HFF-Myc (cell line): ENCODE measurements around the gene JAKMIP2.

ENCODE experiments used
- DNase-seq: peaks from one replicate; pipeline ENCODE4 v3.0.0-alpha.2; 2011; ENCODE audit warnings: low read depth; ENCODE audit errors: extremely low read depth
- H3K4me3 ChIP-seq: replicated peaks from 2 replicates; pipeline ENCODE4 v1.5.1; 2011; ENCODE audit warnings: low read depth, mild to moderate bottlenecking, control low read depth, low read length
- TF ChIP-seq, protein P1 (sequence below): IDR thresholded peaks from 2 replicates; pipeline ENCODE4 v1.5.1; 2012; ENCODE audit warnings: mild to moderate bottlenecking, low read depth, low read length, control low read depth; ENCODE audit errors: missing control alignments

Gene JAKMIP2

GRCh38 chr5:147565524-147565923 is 217.0 kb downstream of the JAKMIP2 start:
- TF ChIP-seq, protein P1, sequence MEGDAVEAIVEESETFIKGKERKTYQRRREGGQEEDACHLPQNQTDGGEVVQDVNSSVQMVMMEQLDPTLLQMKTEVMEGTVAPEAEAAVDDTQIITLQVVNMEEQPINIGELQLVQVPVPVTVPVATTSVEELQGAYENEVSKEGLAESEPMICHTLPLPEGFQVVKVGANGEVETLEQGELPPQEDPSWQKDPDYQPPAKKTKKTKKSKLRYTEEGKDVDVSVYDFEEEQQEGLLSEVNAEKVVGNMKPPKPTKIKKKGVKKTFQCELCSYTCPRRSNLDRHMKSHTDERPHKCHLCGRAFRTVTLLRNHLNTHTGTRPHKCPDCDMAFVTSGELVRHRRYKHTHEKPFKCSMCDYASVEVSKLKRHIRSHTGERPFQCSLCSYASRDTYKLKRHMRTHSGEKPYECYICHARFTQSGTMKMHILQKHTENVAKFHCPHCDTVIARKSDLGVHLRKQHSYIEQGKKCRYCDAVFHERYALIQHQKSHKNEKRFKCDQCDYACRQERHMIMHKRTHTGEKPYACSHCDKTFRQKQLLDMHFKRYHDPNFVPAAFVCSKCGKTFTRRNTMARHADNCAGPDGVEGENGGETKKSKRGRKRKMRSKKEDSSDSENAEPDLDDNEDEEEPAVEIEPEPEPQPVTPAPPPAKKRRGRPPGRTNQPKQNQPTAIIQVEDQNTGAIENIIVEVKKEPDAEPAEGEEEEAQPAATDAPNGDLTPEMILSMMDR, result no peak
- DNase-seq, result no peak
- H3K4me3 ChIP-seq, result no peak overlapping the region

GRCh38 chr5:147564124-147564486 is 218.4 kb downstream of the JAKMIP2 start:
- no peak overlapping the region for H3K4me3 ChIP-seq
- DNase-seq, result no peak
- TF ChIP-seq, protein P1, result no peak

DNA sequence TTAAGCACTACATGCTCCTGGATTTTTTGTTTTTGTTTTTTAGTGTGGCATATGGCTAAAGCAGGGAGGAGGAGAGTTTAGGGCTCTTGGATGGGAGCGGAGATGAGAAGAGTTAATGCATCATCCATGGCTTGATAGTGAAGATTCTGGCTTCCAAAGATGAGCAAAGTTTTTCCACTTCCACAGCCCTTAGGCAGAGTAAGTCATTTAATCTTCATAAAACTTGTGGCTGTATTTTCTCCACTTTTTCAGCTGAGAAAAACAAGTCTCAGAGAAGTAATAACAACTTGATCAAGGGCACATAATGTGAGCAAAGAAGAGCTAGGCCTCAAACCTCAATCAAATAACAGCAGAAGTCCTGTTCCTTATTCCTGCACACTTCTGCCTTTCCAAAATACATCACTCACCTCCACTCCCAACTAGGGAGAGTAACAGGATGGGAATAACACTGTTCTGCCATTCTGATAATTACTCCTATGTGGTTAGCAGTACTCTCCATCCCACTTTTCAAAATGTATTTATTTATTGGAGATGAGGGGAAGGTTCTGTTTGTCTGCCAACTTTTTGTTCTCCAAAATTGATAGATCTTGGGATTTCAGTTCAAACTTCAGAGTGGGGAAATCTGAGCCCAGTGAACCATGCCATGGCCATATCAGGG is 218.9 kb downstream of the JAKMIP2 start:
- no peak for DNase-seq
- TF ChIP-seq, protein P1, result no peak

DNA sequence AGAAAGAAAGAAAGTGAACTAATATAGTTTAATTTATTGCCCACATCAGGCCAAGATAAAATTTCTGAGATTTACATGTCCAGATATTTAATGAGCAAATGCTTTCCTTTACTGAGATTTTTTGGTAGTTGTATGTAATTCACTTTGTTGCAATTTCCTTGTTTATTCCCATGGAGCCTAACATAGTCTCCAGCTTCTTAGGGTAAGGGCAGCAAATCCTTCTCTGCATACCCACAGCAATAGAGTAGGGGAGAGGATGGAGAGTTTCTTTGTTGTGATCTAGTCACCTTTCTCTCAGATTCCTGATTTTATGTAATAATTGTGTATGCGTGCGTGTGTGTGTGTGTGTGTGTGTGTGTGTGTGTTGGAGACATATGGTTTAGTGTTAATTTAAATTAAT is 221.1 kb downstream of the JAKMIP2 start:
- no peak for DNase-seq
- H3K4me3 ChIP-seq, result no peak overlapping the region
- TF ChIP-seq, protein P1, result no peak

More for the DNA sequence above, 218.9 kb downstream of the JAKMIP2 start:
- no peak overlapping the region for H3K4me3 ChIP-seq

DNA sequence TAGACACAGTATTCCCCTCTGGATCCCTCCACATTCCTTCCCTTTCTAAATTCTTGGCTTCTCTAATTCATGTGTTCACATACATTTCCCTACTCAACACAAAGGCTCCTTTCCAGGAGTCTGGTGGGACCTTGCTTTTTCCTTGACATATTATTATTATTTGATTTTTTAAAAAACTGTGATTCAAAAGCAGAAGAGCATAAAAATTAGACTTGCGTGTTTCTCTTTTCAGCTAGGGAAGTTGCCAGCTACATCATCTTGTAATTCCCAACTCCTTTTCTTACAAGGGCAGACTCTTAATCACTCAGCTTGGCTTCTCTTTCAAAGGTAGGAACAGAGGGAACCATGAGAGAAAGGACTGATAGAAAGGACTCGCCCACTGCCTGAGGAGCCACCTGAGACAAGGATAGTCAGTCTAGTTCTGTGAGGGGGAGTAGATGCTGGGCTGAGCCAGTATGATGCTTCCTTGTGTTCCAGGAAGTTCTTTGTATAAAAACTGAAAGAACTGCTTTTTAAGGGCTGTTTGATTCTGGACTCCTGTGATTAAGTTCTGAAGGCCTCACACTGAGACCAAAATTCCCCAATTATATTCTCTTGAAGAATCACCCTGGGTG is 221.7 kb downstream of the JAKMIP2 start:
- H3K4me3 ChIP-seq, result no peak overlapping the region
- no peak for DNase-seq

DNA sequence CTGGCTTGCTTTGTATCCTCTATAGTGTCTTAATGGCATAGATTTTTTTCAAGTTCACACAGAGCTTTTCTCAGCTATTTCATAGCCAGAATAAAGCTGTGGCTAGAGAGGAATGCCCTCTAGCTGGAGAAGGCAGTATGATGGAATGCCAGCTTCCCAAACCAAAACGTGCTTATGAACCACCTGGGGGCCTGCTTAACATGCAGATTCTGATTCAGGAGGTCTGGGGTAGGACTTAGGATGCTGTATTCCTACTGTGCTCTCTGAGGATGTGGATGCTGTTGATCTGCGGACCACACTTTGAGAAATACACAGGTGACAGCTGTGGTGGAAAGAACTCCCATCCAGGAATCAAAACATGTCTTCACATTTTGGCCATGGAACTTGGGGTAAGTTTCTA is 222.8 kb downstream of the JAKMIP2 start:
- DNase-seq, result no peak
- H3K4me3 ChIP-seq, result no peak overlapping the region
- TF ChIP-seq, protein P1, result peak; percentile 17

More for the DNA sequence above, 221.7 kb downstream of the JAKMIP2 start:
- TF ChIP-seq, protein P1, result no peak
